ENCODE data around the gene UBE2J2.

UBE2J2 gene

DNA sequence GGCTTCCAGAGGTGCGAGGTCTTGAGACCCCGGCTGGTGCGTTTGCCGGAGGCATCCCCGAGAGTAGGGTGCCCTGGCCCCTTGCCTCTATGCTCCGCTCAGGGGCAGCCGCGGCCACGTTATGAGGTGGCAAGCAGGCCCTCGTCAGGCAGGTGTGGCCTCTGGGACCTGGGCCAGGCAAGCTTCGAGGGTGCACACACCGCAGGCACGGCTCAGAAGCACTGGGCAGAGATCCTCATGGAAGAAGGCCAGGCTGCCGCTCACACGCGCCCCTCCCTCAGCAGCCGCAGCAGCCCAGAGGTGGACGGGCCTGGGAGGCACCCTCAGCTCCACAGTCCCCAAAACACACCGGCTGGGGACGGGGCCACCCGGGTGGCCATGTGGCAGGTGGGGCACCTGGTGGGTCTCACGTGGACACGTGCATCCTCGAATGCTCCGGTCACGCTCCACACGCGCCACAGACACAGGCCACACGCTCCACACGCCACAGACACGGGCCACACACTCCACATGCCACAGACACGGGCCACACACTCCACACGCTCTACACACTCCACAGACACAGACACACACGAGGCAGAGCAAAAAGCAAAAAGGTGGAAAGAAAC lies 48.3 kb downstream of the UBE2J2 start:
- peaks cover 49 to 90% (median 85%) of the 10 kb centered on the region in 3 donors for H3K36me3 ChIP-seq
- DNase-seq = no peak

DNA sequence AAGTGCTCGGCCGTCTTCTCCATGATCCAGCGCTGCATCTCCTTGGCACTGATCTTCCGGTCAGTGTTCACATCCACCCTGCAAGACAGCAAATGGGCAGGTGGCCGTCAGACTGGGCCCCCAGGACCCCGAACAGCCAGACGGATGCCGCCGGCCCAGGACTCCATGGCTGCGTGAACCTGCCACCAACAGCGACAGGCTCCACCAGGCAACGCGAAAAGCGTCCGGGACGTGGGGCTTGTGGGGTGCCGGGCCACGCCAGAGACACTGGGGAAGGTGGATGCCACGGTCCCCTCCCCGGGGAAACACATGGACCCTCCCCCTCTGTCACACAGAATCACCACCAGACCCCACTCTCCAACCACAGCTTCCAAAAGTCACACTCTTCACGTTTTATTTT lies 49.8 kb downstream of the UBE2J2 start:
- TF ChIP-seq, protein P1, sequence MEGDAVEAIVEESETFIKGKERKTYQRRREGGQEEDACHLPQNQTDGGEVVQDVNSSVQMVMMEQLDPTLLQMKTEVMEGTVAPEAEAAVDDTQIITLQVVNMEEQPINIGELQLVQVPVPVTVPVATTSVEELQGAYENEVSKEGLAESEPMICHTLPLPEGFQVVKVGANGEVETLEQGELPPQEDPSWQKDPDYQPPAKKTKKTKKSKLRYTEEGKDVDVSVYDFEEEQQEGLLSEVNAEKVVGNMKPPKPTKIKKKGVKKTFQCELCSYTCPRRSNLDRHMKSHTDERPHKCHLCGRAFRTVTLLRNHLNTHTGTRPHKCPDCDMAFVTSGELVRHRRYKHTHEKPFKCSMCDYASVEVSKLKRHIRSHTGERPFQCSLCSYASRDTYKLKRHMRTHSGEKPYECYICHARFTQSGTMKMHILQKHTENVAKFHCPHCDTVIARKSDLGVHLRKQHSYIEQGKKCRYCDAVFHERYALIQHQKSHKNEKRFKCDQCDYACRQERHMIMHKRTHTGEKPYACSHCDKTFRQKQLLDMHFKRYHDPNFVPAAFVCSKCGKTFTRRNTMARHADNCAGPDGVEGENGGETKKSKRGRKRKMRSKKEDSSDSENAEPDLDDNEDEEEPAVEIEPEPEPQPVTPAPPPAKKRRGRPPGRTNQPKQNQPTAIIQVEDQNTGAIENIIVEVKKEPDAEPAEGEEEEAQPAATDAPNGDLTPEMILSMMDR (IDR thresholded peaks at IDR 0.05) = no peak
- H3K27ac ChIP-seq = no peak overlapping the region
- no peaks in the 10 kb centered on the region for H3K27me3 ChIP-seq
- H3K4me3 ChIP-seq = no peak overlapping the region
- H3K36me3 ChIP-seq = peaks cover 49 to 100% (median 97%) of the 10 kb centered on the region in 3 donors
- intact Hi-C loops (cut with DNase I; ENCODE audit: low total_unique reads) = no loop called here
- no peaks in the 10 kb centered on the region for H3K9me3 ChIP-seq
- H3K4me1 ChIP-seq = peaks cover 0 to 8% (median 4%) of the 10 kb centered on the region in 4 donors
- DNase-seq = no peak

More for the DNA sequence above, 48.3 kb downstream of the UBE2J2 start:
- TF ChIP-seq, protein P1 (IDR thresholded peaks at IDR 0.05) = no peak
- peaks cover 0 to 22% (median 16%) of the 10 kb centered on the region in 4 donors for H3K4me1 ChIP-seq
- no peak overlapping the region for H3K4me3 ChIP-seq
- intact Hi-C loops (cut with DNase I; ENCODE audit: low total_unique reads) = no loop called here
- no peaks in the 10 kb centered on the region for H3K27me3 ChIP-seq
- no peaks in the 10 kb centered on the region for H3K9me3 ChIP-seq
- H3K27ac ChIP-seq = no peak overlapping the region

GRCh38 chr1:1223321-1223720 lies 50.3 kb downstream of the UBE2J2 start:
- peaks cover 51 to 100% (median 97%) of the 10 kb centered on the region in 3 donors for H3K36me3 ChIP-seq
- TF ChIP-seq, protein P1 (IDR thresholded peaks at IDR 0.05) = no peak
- no peaks in the 10 kb centered on the region for H3K27me3 ChIP-seq
- H3K27ac ChIP-seq = no peak overlapping the region
- intact Hi-C loops (cut with DNase I; ENCODE audit: low total_unique reads) = no loop called here
- H3K9me3 ChIP-seq = no peaks in the 10 kb centered on the region
- no peak overlapping the region for H3K4me3 ChIP-seq
- H3K4me1 ChIP-seq = peaks cover 0 to 4% (median under 1%) of the 10 kb centered on the region in 4 donors
- no peak for DNase-seq

DNA sequence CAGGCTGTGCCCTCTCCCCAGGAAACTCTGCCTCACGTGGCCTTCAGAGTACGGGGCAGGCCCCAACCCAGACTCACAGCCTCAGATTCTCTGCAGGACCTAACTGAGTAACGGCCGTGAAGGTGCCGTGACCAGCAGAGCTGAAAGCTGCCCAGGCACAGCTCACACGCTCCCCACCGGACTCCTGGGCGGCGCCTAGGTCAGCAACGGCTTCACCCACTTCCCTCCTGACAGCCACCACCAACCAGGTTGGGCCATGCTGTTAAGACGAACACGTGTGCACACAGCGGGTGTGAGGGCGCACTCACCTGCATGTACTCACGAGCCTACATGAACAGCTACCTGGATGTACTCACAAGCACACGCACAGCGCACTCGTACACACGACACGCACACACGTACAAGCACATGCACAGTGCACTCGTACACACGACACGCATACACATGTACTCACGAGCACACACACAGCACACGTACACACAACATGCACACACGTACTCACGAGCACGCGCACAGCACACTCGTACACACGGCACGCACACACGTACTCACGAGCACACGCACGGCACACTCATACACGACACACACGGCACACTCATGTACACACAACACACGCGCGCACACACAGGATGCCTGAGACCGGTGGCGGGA lies 51.0 kb downstream of the UBE2J2 start:
- TF ChIP-seq, protein P1 (IDR thresholded peaks at IDR 0.05) = no peak
- intact Hi-C loops (cut with DNase I; ENCODE audit: low total_unique reads) = no loop called here
- Histone ChIP-seq H3K9me3 (no peaks in the 10 kb centered on the region), H3K4me3 (no peak overlapping the region), H3K27me3 (no peaks in the 10 kb centered on the region), H3K36me3 (peaks cover 51 to 100% (median 97%) of the 10 kb centered on the region in 3 donors), H3K27ac (no peak overlapping the region), H3K4me1 (peaks cover 0 to 4% (median 0%) of the 10 kb centered on the region in 4 donors)
- no peak for DNase-seq

DNA sequence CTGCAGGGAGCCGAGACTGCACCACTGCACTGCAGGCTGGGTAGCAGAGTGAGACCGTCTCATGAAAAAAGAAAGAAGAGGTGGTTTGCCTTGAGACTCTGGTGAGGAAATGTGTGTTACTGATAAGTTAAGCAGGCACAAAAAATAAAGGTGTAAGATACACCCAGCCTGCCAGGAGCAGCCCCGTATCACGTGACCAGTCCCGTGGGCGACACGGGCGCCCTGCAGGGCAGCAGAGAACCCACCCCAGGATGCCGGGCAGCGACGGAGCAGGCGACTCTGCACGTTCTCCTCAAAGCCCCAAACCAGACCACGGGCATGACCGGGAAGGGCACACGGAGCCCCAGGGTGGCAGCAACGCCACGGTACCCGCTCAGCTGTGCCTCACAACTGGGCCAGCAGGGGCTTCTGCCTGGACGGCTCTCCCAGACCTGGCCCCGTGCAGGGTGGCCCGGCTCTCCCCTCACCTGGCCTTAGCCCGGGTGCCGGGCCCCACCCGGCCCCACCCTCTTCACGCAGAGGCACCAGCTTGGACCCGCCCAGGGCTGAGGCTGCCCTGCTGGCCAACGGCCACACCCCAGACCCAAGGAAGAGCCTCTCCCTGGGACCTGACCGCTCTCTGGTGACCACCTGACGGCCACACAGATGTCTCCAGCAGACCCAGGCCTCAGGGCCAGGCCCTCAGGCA lies 51.6 kb downstream of the UBE2J2 start:
- intact Hi-C loops (cut with DNase I; ENCODE audit: low total_unique reads) = no loop called here
- Histone ChIP-seq H3K36me3 (peaks cover 50 to 100% (median 97%) of the 10 kb centered on the region in 3 donors), H3K27me3 (no peaks in the 10 kb centered on the region), H3K27ac (no peak overlapping the region), H3K9me3 (no peaks in the 10 kb centered on the region), H3K4me1 (peaks cover 0 to 4% (median 0%) of the 10 kb centered on the region in 4 donors), H3K4me3 (no peak overlapping the region)
- DNase-seq = no peak
- TF ChIP-seq, protein P1 (IDR thresholded peaks at IDR 0.05) = no peak

Measured in tibial artery (tissue), 4 donors.